Measurements from ENCODE around the gene GOLIM4. TPM values are rescaled to one million over a fixed set of nuclear protein-coding genes. Genes with fewer than 3 reads are reported as not detected.

The GOLIM4 gene
- total RNA-seq, 1 donor from 2014 or later, result 50.9 TPM

- DNase-seq (no peak), ATAC-seq (no peak)
- intact Hi-C loops (cut with DNase I), result no loop called here
- H3K36me3 ChIP-seq, result no peaks in the 10 kb centered on the region
- TF ChIP-seq, protein P1, sequence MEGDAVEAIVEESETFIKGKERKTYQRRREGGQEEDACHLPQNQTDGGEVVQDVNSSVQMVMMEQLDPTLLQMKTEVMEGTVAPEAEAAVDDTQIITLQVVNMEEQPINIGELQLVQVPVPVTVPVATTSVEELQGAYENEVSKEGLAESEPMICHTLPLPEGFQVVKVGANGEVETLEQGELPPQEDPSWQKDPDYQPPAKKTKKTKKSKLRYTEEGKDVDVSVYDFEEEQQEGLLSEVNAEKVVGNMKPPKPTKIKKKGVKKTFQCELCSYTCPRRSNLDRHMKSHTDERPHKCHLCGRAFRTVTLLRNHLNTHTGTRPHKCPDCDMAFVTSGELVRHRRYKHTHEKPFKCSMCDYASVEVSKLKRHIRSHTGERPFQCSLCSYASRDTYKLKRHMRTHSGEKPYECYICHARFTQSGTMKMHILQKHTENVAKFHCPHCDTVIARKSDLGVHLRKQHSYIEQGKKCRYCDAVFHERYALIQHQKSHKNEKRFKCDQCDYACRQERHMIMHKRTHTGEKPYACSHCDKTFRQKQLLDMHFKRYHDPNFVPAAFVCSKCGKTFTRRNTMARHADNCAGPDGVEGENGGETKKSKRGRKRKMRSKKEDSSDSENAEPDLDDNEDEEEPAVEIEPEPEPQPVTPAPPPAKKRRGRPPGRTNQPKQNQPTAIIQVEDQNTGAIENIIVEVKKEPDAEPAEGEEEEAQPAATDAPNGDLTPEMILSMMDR (IDR thresholded peaks at IDR 0.05), result no peak
- no peak overlapping the region for H3K4me3 ChIP-seq
- no peaks in the 10 kb centered on the region for H3K9me3 ChIP-seq
- H3K4me1 ChIP-seq, result peaks cover 4% of the 10 kb centered on the region
- no peak overlapping the region for H3K27ac ChIP-seq
- H3K27me3 ChIP-seq, result no peaks in the 10 kb centered on the region
Measured at GRCh38 chr3:168070919-168071318, 24.8 kb downstream of the GOLIM4 start.

DNA sequence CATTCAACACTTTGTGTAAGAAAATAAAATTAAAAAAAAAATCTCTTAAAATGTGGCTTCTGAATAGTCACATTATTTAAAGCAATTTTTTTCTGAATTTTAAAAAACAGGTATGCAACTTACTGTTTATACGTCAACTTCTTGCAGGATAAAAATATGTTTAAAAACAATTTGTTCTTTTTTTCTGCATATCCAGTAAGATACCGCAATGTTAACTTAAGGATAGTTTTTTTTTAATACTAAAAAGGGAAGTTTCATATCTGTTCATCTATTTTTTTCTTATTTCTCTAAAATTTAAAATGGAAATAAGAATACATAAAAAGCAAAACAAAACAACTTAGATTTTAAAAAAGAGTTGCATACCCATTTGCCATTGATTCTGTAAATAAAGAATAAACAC is 27.4 kb downstream of the GOLIM4 start:
- Histone ChIP-seq H3K9me3 (no peaks in the 10 kb centered on the region), H3K4me1 (peaks cover 4% of the 10 kb centered on the region), H3K27me3 (no peaks in the 10 kb centered on the region), H3K4me3 (no peak overlapping the region), H3K36me3 (no peaks in the 10 kb centered on the region), H3K27ac (no peak overlapping the region)
- ATAC-seq (no peak), DNase-seq (no peak)
- intact Hi-C loops (cut with DNase I), result no loop called here
- TF ChIP-seq, protein P1 (IDR thresholded peaks at IDR 0.05), result no peak

- peaks cover 4% of the 10 kb centered on the region for H3K4me1 ChIP-seq
- no peak overlapping the region for H3K27ac ChIP-seq
- no peak for ATAC-seq
- no peaks in the 10 kb centered on the region for H3K27me3 ChIP-seq
- DNase-seq, result no peak
- no peaks in the 10 kb centered on the region for H3K36me3 ChIP-seq
- intact Hi-C loops (cut with DNase I), result no loop called here
- no peaks in the 10 kb centered on the region for H3K9me3 ChIP-seq
- TF ChIP-seq, protein P1 (IDR thresholded peaks at IDR 0.05), result no peak
- H3K4me3 ChIP-seq, result no peak overlapping the region
Measured at GRCh38 chr3:168066882-168067281, 28.8 kb downstream of the GOLIM4 start.

DNA sequence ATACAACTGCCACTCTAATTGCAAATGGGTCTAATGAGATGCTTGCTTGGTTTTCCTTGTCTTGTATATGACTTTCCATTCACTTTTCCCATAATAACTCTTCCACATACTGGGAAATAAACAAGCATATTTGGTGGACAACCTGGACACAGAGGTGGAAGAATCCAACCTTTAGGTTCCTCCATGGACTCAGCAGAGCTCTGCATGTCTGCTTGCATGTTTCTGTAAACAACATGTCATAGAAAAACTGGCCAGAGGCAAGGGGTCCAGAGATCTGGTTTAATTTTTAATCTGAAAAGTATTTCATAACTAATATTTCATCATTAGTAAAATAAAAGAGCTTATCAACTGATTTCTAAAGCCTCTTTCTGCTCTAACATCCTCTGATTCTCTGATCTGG is 30.2 kb downstream of the GOLIM4 start:
- H3K4me1 ChIP-seq, result peaks cover 9% of the 10 kb centered on the region
- DNase-seq (no peak), ATAC-seq (no peak)
- TF ChIP-seq, protein P1 (IDR thresholded peaks at IDR 0.05), result no peak
- H3K4me3 ChIP-seq, result no peak overlapping the region
- no peak overlapping the region for H3K27ac ChIP-seq
- H3K27me3 ChIP-seq, result no peaks in the 10 kb centered on the region
- intact Hi-C loops (cut with DNase I), result no loop called here
- no peaks in the 10 kb centered on the region for H3K36me3 ChIP-seq
- H3K9me3 ChIP-seq, result no peaks in the 10 kb centered on the region

DNA sequence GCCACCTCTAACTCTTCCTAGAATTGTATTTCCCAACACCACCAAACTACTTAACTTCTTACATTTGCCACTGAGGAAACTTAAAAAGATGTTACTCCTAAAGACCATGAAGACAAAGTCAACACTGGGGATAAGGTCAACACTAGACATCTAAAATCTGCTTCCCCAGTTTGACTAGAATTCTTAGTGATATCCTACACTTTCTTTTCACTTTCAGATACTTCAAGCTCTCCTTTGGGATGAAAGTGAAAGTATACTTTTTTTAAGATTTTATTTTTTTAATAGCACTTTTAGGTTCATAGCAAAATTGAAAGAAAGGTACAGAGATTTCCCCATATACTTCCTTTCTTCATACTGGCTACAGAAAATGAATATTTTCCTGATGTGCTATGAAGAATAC is 32.6 kb downstream of the GOLIM4 start:
- Histone ChIP-seq H3K36me3 (no peaks in the 10 kb centered on the region), H3K4me3 (no peak overlapping the region), H3K27ac (no peak overlapping the region), H3K27me3 (no peaks in the 10 kb centered on the region), H3K9me3 (no peaks in the 10 kb centered on the region), H3K4me1 (peaks cover 9% of the 10 kb centered on the region)
- DNase-seq (no peak), ATAC-seq (no peak)
- TF ChIP-seq, protein P1 (IDR thresholded peaks at IDR 0.05), result no peak
- intact Hi-C loops (cut with DNase I), result no loop called here

- H3K27ac ChIP-seq, result no peak overlapping the region
- H3K4me1 ChIP-seq, result peaks cover 9% of the 10 kb centered on the region
- intact Hi-C loops (cut with DNase I), result no loop called here
- TF ChIP-seq, protein P1 (IDR thresholded peaks at IDR 0.05), result no peak
- no peaks in the 10 kb centered on the region for H3K9me3 ChIP-seq
- H3K36me3 ChIP-seq, result no peaks in the 10 kb centered on the region
- H3K27me3 ChIP-seq, result no peaks in the 10 kb centered on the region
- ATAC-seq (no peak), DNase-seq (no peak)
- H3K4me3 ChIP-seq, result no peak overlapping the region
Measured at GRCh38 chr3:168062679-168063078, 33.0 kb downstream of the GOLIM4 start.
